ENCODE measurements around the gene RASSF7. TPM values are rescaled to one million over a fixed set of nuclear protein-coding genes. Genes with fewer than 3 reads are reported as not detected.

Gene RASSF7
- total RNA-seq, 1 donor from 2014 or later = 12.8 TPM

DNA sequence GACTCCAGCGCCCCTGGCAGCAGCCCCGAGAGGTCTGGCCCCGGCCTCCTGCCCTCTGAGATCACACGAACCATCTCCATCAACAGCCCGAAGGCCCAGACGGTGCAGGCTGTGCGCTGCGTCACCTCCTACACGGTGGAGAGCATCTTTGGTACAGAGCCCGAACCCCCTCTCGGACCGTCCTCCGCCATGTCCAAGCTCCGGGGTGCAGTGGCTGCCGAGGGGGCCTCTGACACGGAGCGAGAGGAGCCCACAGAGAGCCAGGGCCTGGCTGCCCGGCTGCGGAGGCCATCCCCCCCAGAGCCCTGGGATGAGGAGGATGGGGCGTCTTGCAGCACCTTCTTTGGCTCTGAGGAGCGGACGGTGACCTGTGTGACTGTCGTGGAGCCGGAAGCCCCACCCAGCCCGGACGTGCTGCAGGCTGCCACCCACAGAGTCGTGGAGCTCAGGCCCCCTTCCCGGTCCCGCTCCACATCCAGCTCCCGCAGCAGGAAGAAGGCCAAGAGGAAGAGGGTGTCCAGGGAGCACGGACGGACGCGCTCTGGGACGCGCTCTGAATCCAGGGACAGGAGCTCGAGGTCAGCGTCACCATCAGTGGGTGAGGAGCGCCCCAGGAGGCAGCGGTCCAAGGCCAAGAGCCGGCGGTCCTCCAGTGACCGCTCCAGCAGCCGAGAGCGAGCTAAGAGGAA lies 47.3 kb downstream of the RASSF7 start:
- Histone ChIP-seq H3K4me1 (no peaks in the 10 kb centered on the region), H3K4me2 (no peak overlapping the region), H3K27me3 (no peaks in the 10 kb centered on the region), H4K20me1 (ENCODE audit: low read depth) (peaks cover 34% of the 10 kb centered on the region), H2AFZ (replicated peaks) (no peak overlapping the region), H3K36me3 (no peaks in the 10 kb centered on the region), H3F3A (ENCODE audit: low read depth) (peaks cover 12% of the 10 kb centered on the region), H3K4me3 (no peak overlapping the region), H3K9ac (no peak overlapping the region), H3K79me2 (ENCODE audit: low read depth) (no peaks in the 10 kb centered on the region), H3K27ac (no peak overlapping the region), H3K9me3 (ENCODE audit: low read depth) (no peaks in the 10 kb centered on the region)
- Mint-ChIP-seq H3K4me3 (no peak overlapping the region), H3K36me3 (peaks cover 16% of the 10 kb centered on the region), H3K4me1 (no peaks in the 10 kb centered on the region), H3K27ac (no peak overlapping the region), H3K9me3 (no peaks in the 10 kb centered on the region), H3K27me3 (ENCODE audit: insufficient read depth, low read depth) (peaks cover 13% of the 10 kb centered on the region)
- DNase-seq (ENCODE audit: low spot score) = no peak
- TF ChIP-seq EZH2 (IDR thresholded peaks at IDR 0.05) (no peak), EZH2phosphoT487 (IDR thresholded peaks at IDR 0.05) (no peak)
- TF ChIP-seq, protein P1, sequence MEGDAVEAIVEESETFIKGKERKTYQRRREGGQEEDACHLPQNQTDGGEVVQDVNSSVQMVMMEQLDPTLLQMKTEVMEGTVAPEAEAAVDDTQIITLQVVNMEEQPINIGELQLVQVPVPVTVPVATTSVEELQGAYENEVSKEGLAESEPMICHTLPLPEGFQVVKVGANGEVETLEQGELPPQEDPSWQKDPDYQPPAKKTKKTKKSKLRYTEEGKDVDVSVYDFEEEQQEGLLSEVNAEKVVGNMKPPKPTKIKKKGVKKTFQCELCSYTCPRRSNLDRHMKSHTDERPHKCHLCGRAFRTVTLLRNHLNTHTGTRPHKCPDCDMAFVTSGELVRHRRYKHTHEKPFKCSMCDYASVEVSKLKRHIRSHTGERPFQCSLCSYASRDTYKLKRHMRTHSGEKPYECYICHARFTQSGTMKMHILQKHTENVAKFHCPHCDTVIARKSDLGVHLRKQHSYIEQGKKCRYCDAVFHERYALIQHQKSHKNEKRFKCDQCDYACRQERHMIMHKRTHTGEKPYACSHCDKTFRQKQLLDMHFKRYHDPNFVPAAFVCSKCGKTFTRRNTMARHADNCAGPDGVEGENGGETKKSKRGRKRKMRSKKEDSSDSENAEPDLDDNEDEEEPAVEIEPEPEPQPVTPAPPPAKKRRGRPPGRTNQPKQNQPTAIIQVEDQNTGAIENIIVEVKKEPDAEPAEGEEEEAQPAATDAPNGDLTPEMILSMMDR (IDR thresholded peaks at IDR 0.05) = no peak

GRCh38 chr11:608791-609251 lies 48.1 kb downstream of the RASSF7 start:
- H3K27ac ChIP-seq = no peak overlapping the region
- no peaks in the 10 kb centered on the region for H3K4me1 ChIP-seq
- H3K4me3 ChIP-seq = no peak overlapping the region
- TF ChIP-seq, protein P1 (IDR thresholded peaks at IDR 0.05) = no peak
- no peak for TF ChIP-seq EZH2phosphoT487 (IDR thresholded peaks at IDR 0.05)
- no peak for TF ChIP-seq EZH2 (IDR thresholded peaks at IDR 0.05)
- no peaks in the 10 kb centered on the region for H3K36me3 ChIP-seq
- Mint-ChIP-seq H3K36me3 (peaks cover 16% of the 10 kb centered on the region), H3K9me3 (no peaks in the 10 kb centered on the region), H3K4me3 (no peak overlapping the region), H3K4me1 (no peaks in the 10 kb centered on the region), H3K27me3 (ENCODE audit: insufficient read depth, low read depth) (peaks cover 13% of the 10 kb centered on the region), H3K27ac (no peak overlapping the region)
- peaks cover 17% of the 10 kb centered on the region for H3F3A ChIP-seq (ENCODE audit: low read depth)
- no peaks in the 10 kb centered on the region for H3K9me3 ChIP-seq (ENCODE audit: low read depth)
- H3K27me3 ChIP-seq = no peaks in the 10 kb centered on the region
- H3K9ac ChIP-seq = no peak overlapping the region
- no peak overlapping the region for H2AFZ ChIP-seq (replicated peaks)
- no peaks in the 10 kb centered on the region for H3K79me2 ChIP-seq (ENCODE audit: low read depth)
- peaks cover 40% of the 10 kb centered on the region for H4K20me1 ChIP-seq (ENCODE audit: low read depth)
- no peak for DNase-seq (ENCODE audit: low spot score)
- H3K4me2 ChIP-seq = no peak overlapping the region

GRCh38 chr11:609341-609811 lies 48.6 kb downstream of the RASSF7 start:
- TF ChIP-seq EZH2phosphoT487 (IDR thresholded peaks at IDR 0.05) (no peak), EZH2 (IDR thresholded peaks at IDR 0.05) (no peak)
- TF ChIP-seq, protein P1 (IDR thresholded peaks at IDR 0.05) = no peak
- H3K36me3 Mint-ChIP-seq = peaks cover 13% of the 10 kb centered on the region
- no peak for DNase-seq (ENCODE audit: low spot score)
- Histone ChIP-seq H3K27ac (no peak overlapping the region), H3K4me3 (no peak overlapping the region), H3K4me2 (no peak overlapping the region), H4K20me1 (ENCODE audit: low read depth) (peaks cover 46% of the 10 kb centered on the region), H3K9ac (no peak overlapping the region), H3K4me1 (no peaks in the 10 kb centered on the region), H3K27me3 (no peaks in the 10 kb centered on the region), H3K36me3 (no peaks in the 10 kb centered on the region), H2AFZ (replicated peaks) (no peak overlapping the region), H3K79me2 (ENCODE audit: low read depth) (no peaks in the 10 kb centered on the region), H3K9me3 (ENCODE audit: low read depth) (no peaks in the 10 kb centered on the region), H3F3A (ENCODE audit: low read depth) (peaks cover 22% of the 10 kb centered on the region)
- H3K27ac Mint-ChIP-seq = peak overlapping the region; percentile 46
- H3K27me3 Mint-ChIP-seq (ENCODE audit: insufficient read depth, low read depth) = peaks cover 13% of the 10 kb centered on the region
- no peaks in the 10 kb centered on the region for H3K4me1 Mint-ChIP-seq
- H3K4me3 Mint-ChIP-seq = no peak overlapping the region
- no peaks in the 10 kb centered on the region for H3K9me3 Mint-ChIP-seq
